Chondrocyte (in vitro differentiated cells): Measurements from ENCODE around the gene ZNF821. TPM values are rescaled to one million over a fixed set of nuclear protein-coding genes. Genes with fewer than 3 reads are reported as not detected.
"Not testable (repeated sequence)": the region's sequence is repeated elsewhere in the genome, so short reads cannot be mapped to it uniquely, and the experiment has no call there.

ENCODE experiments used
- DNase-seq: peaks from one replicate; pipeline ENCODE4 v3.0.0; 2021; ENCODE audit warnings: mixed read lengths, low spot score
- H3K27ac Mint-ChIP-seq: one replicate; pipeline ENCODE4 v1.8.0; 2021; ENCODE audit warnings: mild to moderate bottlenecking, moderate library complexity, mixed read lengths; ENCODE audit not compliant: unreplicated experiment
- H3K27me3 Mint-ChIP-seq: 2 replicates; pipeline ENCODE4 v1.8.0; 2021; ENCODE audit warnings: low read depth, mixed read lengths
- H3K36me3 Mint-ChIP-seq: 2 replicates; pipeline ENCODE4 v1.8.0; 2021; ENCODE audit warnings: low read depth, mixed read lengths
- H3K4me1 Mint-ChIP-seq: 2 replicates; pipeline ENCODE4 v1.8.0; 2021; ENCODE audit warnings: low read depth, mild to moderate bottlenecking, mixed read lengths
- H3K4me3 Mint-ChIP-seq: one replicate; pipeline ENCODE4 v1.8.0; 2021; ENCODE audit warnings: mild to moderate bottlenecking, moderate library complexity, mixed read lengths; ENCODE audit not compliant: unreplicated experiment
- H3K9me3 Mint-ChIP-seq: 2 replicates; pipeline ENCODE4 v1.8.0; 2021; ENCODE audit warnings: low read depth, mixed read lengths
- CTCF ChIP-seq: fragments of 200-600 bp; sonication (generic); IDR thresholded peaks from 2 replicates; pipeline ENCODE4 v1.5.0; 2021; ENCODE audit warnings: antibody characterized with exemption, mild to moderate bottlenecking, moderate library complexity
- total RNA-seq: library from RNA; stranded (reverse); gene quantifications from 3 replicates; pipeline ENCODE4 v1.2.1, GENCODE V29; 2021

ZNF821 gene
- total RNA-seq, 1 donor from 2014 or later, result 12.0 TPM

- Mint-ChIP-seq H3K36me3 (peaks cover 29% of the 10 kb centered on the region), H3K27ac (no peak overlapping the region), H3K27me3 (no peaks in the 10 kb centered on the region), H3K4me3 (no peak overlapping the region), H3K4me1 (peaks cover 47% of the 10 kb centered on the region), H3K9me3 (no peaks in the 10 kb centered on the region)
- DNase-seq, result no peak
- no peak for TF ChIP-seq CTCF
Measured at GRCh38 chr16:71914802-71915201, 30.8 kb upstream of the ZNF821 start.

- Mint-ChIP-seq H3K36me3 (peaks cover 15% of the 10 kb centered on the region), H3K27me3 (no peaks in the 10 kb centered on the region), H3K27ac (no peak overlapping the region), H3K4me3 (no peak overlapping the region), H3K9me3 (no peaks in the 10 kb centered on the region), H3K4me1 (peaks cover 44% of the 10 kb centered on the region)
- DNase-seq, result no peak
- no peak for TF ChIP-seq CTCF
Measured at GRCh38 chr16:71912534-71913275, 28.7 kb upstream of the ZNF821 start.

- DNase-seq, result no peak
- Mint-ChIP-seq H3K4me3 (no peak overlapping the region), H3K27ac (no peak overlapping the region), H3K27me3 (no peaks in the 10 kb centered on the region), H3K4me1 (peaks cover 40% of the 10 kb centered on the region), H3K36me3 (peaks cover 4% of the 10 kb centered on the region), H3K9me3 (no peaks in the 10 kb centered on the region)
- TF ChIP-seq CTCF, result no peak
Measured at GRCh38 chr16:71911121-71911520, 27.1 kb upstream of the ZNF821 start.

DNA sequence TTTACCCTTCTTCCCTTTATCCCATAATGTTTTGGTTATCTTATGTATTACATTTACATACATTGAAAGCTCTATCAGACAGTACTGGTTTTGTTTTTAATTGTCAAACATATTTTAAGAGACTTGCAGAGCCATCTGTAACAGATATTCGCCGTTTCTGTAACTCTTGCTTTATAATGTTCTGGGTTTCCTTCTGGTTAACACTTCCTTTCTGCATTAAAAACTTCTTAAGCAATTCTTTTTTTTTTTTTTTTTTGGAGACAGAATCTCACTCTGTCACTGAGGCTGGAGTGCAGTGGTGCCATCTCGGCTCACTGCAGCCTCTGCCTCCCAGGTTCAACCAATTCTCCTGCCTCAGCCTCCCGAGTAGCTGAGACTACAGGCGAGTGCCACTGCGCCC, 21.8 kb upstream of the ZNF821 start:
- Mint-ChIP-seq H3K4me1 (peaks cover 43% of the 10 kb centered on the region), H3K27ac (peak overlapping the region; percentile 57)
- not testable (repeated sequence) for H3K36me3 Mint-ChIP-seq, H3K9me3 Mint-ChIP-seq, H3K4me3 Mint-ChIP-seq, DNase-seq, H3K27me3 Mint-ChIP-seq

- Mint-ChIP-seq H3K27ac (no peak overlapping the region), H3K4me3 (no peak overlapping the region), H3K27me3 (no peaks in the 10 kb centered on the region), H3K36me3 (no peaks in the 10 kb centered on the region), H3K4me1 (peaks cover 44% of the 10 kb centered on the region), H3K9me3 (no peaks in the 10 kb centered on the region)
- DNase-seq, result no peak
- TF ChIP-seq CTCF, result no peak
Measured at GRCh38 chr16:71904239-71904638, 20.3 kb upstream of the ZNF821 start.

DNA sequence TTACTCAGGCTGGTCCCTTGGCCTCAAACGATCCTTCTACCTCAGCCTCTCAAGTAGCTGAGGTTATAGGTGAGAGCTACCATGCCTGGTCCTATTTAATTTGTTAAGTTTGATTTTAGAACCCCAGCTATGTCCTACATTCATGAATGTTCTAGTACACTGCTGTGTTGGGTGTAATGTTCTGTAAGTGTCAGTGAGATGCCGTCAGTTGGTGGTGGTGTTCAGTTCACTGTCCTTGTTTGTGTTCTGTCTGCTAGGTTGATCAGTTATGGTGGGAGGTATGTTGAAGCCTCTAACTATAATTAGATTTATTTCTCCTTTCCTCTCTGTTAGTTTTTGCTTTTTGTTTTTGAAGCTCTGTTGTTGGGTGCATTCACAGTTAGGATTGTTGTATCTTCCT, 19.6 kb upstream of the ZNF821 start:
- H3K36me3 Mint-ChIP-seq, result no peaks in the 10 kb centered on the region
- H3K9me3 Mint-ChIP-seq, result no peaks in the 10 kb centered on the region
- H3K4me3 Mint-ChIP-seq, result peak overlapping the region; percentile 12
- TF ChIP-seq CTCF, result no peak
- no peak for DNase-seq
- H3K27ac Mint-ChIP-seq, result peak overlapping the region; percentile 67
- H3K4me1 Mint-ChIP-seq, result peaks cover 44% of the 10 kb centered on the region
- H3K27me3 Mint-ChIP-seq, result no peaks in the 10 kb centered on the region
